Neural progenitor cell (in vitro differentiated cells): ENCODE measurements around the gene CASK. TPM values are rescaled to one million over a fixed set of nuclear protein-coding genes. Genes with fewer than 3 reads are reported as not detected.

ENCODE experiments used
- DNase-seq: peaks from one replicate; pipeline ENCODE4 v3.0.0-alpha.2; 2016; ENCODE audit warnings: low spot score
- H2AFZ ChIP-seq: fragments of 200-600 bp; sonication (generic); replicated peaks from 2 replicates; pipeline ENCODE4 v1.6.1; 2016; ENCODE audit warnings: antibody characterized with exemption
- H3F3A ChIP-seq: fragments of 200-600 bp; sonication (generic); 2 replicates; pipeline ENCODE4 v1.6.1; 2016; ENCODE audit warnings: antibody characterized with exemption, low read depth
- H3K27ac ChIP-seq: fragments of 200-600 bp; sonication (generic); 2 replicates; pipeline ENCODE4 v1.5.1; 2016; ENCODE audit warnings: mild to moderate bottlenecking
- H3K27me3 ChIP-seq: fragments of 200-600 bp; sonication (generic); 2 replicates; pipeline ENCODE4 v1.6.1; 2016; ENCODE audit warnings: mild to moderate bottlenecking, moderate library complexity
- H3K36me3 ChIP-seq: fragments of 200-600 bp; sonication (generic); 2 replicates; pipeline ENCODE4 v1.5.1; 2016
- H3K4me1 ChIP-seq: fragments of 200-600 bp; sonication (generic); 2 replicates; pipeline ENCODE4 v1.6.1; 2016; ENCODE audit warnings: mixed run types
- H3K4me2 ChIP-seq: fragments of 200-600 bp; sonication (generic); 2 replicates; pipeline ENCODE4 v1.6.1; 2016
- H3K4me3 ChIP-seq: fragments of 200-600 bp; sonication (generic); 2 replicates; pipeline ENCODE4 v1.5.1; 2016
- H3K79me2 ChIP-seq: fragments of 200-600 bp; sonication (generic); 2 replicates; pipeline ENCODE4 v1.6.1; 2016; ENCODE audit warnings: low read depth
- H3K9ac ChIP-seq: fragments of 200-600 bp; sonication (generic); 2 replicates; pipeline ENCODE4 v1.6.1; 2016
- H3K9me3 ChIP-seq: fragments of 200-600 bp; sonication (generic); 2 replicates; pipeline ENCODE4 v1.5.1; 2016; ENCODE audit warnings: low read depth
- H4K20me1 ChIP-seq: fragments of 200-600 bp; sonication (generic); 2 replicates; pipeline ENCODE4 v1.6.1; 2016; ENCODE audit warnings: low read depth
- H3K27ac Mint-ChIP-seq: 3 replicates; pipeline ENCODE4 v1.8.0; 2021; ENCODE audit warnings: mixed read lengths
- H3K27me3 Mint-ChIP-seq: 2 replicates; pipeline ENCODE4 v1.8.0; 2022; ENCODE audit warnings: low read depth, mild to moderate bottlenecking, inconsistent platforms, moderate library complexity, mixed read lengths; ENCODE audit not compliant: insufficient read depth
- H3K36me3 Mint-ChIP-seq: 3 replicates; pipeline ENCODE4 v1.8.0; 2021; ENCODE audit warnings: mixed read lengths
- H3K4me1 Mint-ChIP-seq: 3 replicates; pipeline ENCODE4 v1.8.0; 2021; ENCODE audit warnings: mixed read lengths
- H3K4me3 Mint-ChIP-seq: 3 replicates; pipeline ENCODE4 v1.8.0; 2021; ENCODE audit warnings: mild to moderate bottlenecking, moderate library complexity, mixed read lengths
- H3K9me3 Mint-ChIP-seq: 3 replicates; pipeline ENCODE4 v1.8.0; 2020; ENCODE audit warnings: mixed read lengths
- CTCF ChIP-seq: fragments of 200-600 bp; sonication (generic); IDR thresholded peaks from 2 replicates; pipeline ENCODE4 v1.5.1; 2017; ENCODE audit warnings: antibody characterized with exemption, mild to moderate bottlenecking
- EZH2 ChIP-seq: fragments of 200-600 bp; sonication (generic); IDR thresholded peaks from 2 replicates; pipeline ENCODE4 v1.6.1; 2017; ENCODE audit warnings: antibody characterized with exemption, mild to moderate bottlenecking, moderate library complexity
- EZH2phosphoT487 ChIP-seq: fragments of 200-600 bp; sonication (generic); IDR thresholded peaks from 2 replicates; pipeline ENCODE4 v1.6.1; 2017; ENCODE audit warnings: antibody characterized with exemption
- total RNA-seq: library from RNA; depleted of rRNA; stranded (reverse); fragments of >200 nt; gene quantifications from 2 replicates; pipeline ENCODE4 v1.2.3, GENCODE V29; 2015; ENCODE audit warnings: low replicate concordance

CASK gene
- total RNA-seq, 1 donor from 2014 or later: 85.4 TPM

DNA sequence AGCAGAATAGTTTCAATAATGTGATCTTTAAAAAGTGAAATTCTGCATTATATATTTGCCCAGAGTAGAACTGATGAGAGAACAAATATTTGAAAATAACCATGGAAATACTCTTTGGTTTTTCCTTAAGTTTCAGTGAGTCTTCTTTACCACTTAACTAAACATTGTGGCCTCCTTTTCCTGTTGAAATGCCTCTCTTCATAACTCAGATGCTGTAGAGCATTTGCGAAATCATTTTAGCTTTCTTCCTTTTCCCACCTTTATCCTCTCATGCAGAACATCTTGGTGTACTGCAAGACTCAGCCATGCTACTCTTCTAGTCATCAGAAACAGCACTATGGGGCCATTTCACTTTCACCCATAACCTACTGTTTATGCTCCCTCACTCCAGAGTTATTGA, 48.2 kb downstream of the CASK start:
- H2AFZ ChIP-seq: no peak overlapping the region
- H3K4me2 ChIP-seq: no peak overlapping the region
- no peaks in the 10 kb centered on the region for H3K27me3 ChIP-seq
- H3K4me1 ChIP-seq: no peaks in the 10 kb centered on the region
- no peak overlapping the region for H3K4me3 ChIP-seq
- DNase-seq: no peak
- H3K27ac ChIP-seq: no peak overlapping the region
- Mint-ChIP-seq H3K9me3 (peaks cover 6% of the 10 kb centered on the region), H3K27me3 (peaks cover 2% of the 10 kb centered on the region), H3K4me3 (no peak overlapping the region), H3K36me3 (no peaks in the 10 kb centered on the region), H3K27ac (no peak overlapping the region), H3K4me1 (no peaks in the 10 kb centered on the region)
- H3K9ac ChIP-seq: no peak overlapping the region
- TF ChIP-seq EZH2phosphoT487 (no peak), EZH2 (no peak), CTCF (no peak)
- peaks cover 91% of the 10 kb centered on the region for H3K79me2 ChIP-seq
- H3K9me3 ChIP-seq: no peaks in the 10 kb centered on the region
- H4K20me1 ChIP-seq: peaks cover 8% of the 10 kb centered on the region
- H3F3A ChIP-seq: no peaks in the 10 kb centered on the region
- H3K36me3 ChIP-seq: no peaks in the 10 kb centered on the region

GRCh38 chrX:41870719-41871151, 52.6 kb downstream of the CASK start:
- Histone ChIP-seq H3K27me3 (no peaks in the 10 kb centered on the region), H3K27ac (no peak overlapping the region), H3K4me3 (no peak overlapping the region), H4K20me1 (peaks cover 8% of the 10 kb centered on the region), H3K4me2 (no peak overlapping the region), H3K4me1 (no peaks in the 10 kb centered on the region), H2AFZ (no peak overlapping the region), H3K36me3 (no peaks in the 10 kb centered on the region), H3K9me3 (no peaks in the 10 kb centered on the region), H3K9ac (no peak overlapping the region), H3F3A (no peaks in the 10 kb centered on the region), H3K79me2 (peaks cover 85% of the 10 kb centered on the region)
- TF ChIP-seq EZH2phosphoT487 (no peak), CTCF (no peak), EZH2 (no peak)
- Mint-ChIP-seq H3K4me1 (no peaks in the 10 kb centered on the region), H3K9me3 (peaks cover 10% of the 10 kb centered on the region), H3K27me3 (peaks cover 2% of the 10 kb centered on the region), H3K27ac (no peak overlapping the region), H3K4me3 (no peak overlapping the region), H3K36me3 (no peaks in the 10 kb centered on the region)
- no peak for DNase-seq

DNA sequence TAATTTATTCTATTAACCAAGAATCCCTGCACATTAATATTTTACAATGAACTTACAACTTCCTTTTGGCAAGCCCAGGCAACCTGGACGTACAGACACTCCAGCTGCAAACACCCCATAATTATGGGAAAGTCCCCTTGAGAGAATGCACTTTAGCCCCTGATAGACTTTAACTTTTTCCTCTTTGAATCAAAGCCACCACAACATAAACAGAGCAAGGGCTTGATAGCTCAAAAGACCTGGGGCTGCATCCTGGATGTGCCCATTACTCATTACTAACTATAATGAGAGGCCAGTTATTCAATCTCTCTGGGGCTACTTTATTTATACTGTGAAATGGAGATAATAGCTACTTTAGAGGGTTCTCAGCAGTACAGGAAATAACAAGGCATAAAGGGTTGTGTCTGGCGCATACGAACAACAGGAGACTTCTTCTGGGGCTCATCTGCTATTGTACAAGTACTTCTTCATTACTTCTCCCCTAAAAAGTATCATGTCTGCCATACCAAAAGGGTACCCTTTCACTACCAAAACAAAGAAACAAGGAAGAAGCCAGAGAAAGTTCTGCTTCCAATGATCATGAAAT, 54.9 kb downstream of the CASK start:
- peaks cover 4% of the 10 kb centered on the region for H3K4me1 ChIP-seq
- Mint-ChIP-seq H3K4me1 (no peaks in the 10 kb centered on the region), H3K27ac (no peak overlapping the region), H3K4me3 (no peak overlapping the region), H3K9me3 (peaks cover 6% of the 10 kb centered on the region), H3K27me3 (no peaks in the 10 kb centered on the region), H3K36me3 (no peaks in the 10 kb centered on the region)
- no peak for DNase-seq
- H3K27ac ChIP-seq: no peak overlapping the region
- H3K36me3 ChIP-seq: no peaks in the 10 kb centered on the region
- no peak overlapping the region for H3K4me3 ChIP-seq
- peaks cover 11% of the 10 kb centered on the region for H4K20me1 ChIP-seq
- H3F3A ChIP-seq: no peaks in the 10 kb centered on the region
- TF ChIP-seq EZH2phosphoT487: no peak
- TF ChIP-seq CTCF: no peak
- TF ChIP-seq EZH2: no peak
- H3K9me3 ChIP-seq: no peaks in the 10 kb centered on the region
- no peak overlapping the region for H2AFZ ChIP-seq
- H3K79me2 ChIP-seq: peaks cover 84% of the 10 kb centered on the region
- no peaks in the 10 kb centered on the region for H3K27me3 ChIP-seq
- H3K9ac ChIP-seq: no peak overlapping the region
- H3K4me2 ChIP-seq: no peak overlapping the region
